Heart left ventricle (tissue), 16 donors: ENCODE results near the gene SLC2A3. TPM values are rescaled to one million over a fixed set of nuclear protein-coding genes. Genes with fewer than 3 reads are reported as not detected.

ENCODE experiments used
- ATAC-seq, 4 donors: fragments of 200-7000 bp; cut with Tn5 transposase; one replicate each; pipeline ENCODE4 v1.9.1; 2020 to 2022; ENCODE audit warnings: moderate library complexity in 4 of 4, mild to moderate bottlenecking in 3 of 4, moderate number of reproducible peaks in 1 of 4
- DNase-seq, 5 donors: peaks; one replicate each; pipeline ENCODE4 v3.0.0-alpha.2; 2020
- H3K27ac ChIP-seq, 12 donors: fragments of 200-600 bp; sonication (generic) in 4 of 12; one replicate each; pipeline versions ENCODE4 v1.5.0 to v1.8.0; 2016 to 2022; ENCODE audit warnings: mild to moderate bottlenecking in 2 of 12
- H3K27me3 ChIP-seq, 9 donors: fragments of 200-600 bp; sonication (generic) in 2 of 9; one replicate each; pipeline versions ENCODE4 v1.5.1 to v1.8.0; 2016 to 2022; ENCODE audit warnings: mild to moderate bottlenecking in 3 of 9
- H3K36me3 ChIP-seq, 9 donors: fragments of 200-600 bp; sonication (generic) in 2 of 9; one replicate each; pipeline versions ENCODE4 v1.5.0 to v1.8.0; 2018 to 2022; ENCODE audit warnings: mild to moderate bottlenecking in 2 of 9
- H3K4me1 ChIP-seq, 12 donors: fragments of 200-600 bp; sonication (generic) in 4 of 12; one replicate each; pipeline versions ENCODE4 v1.5.0 to v1.8.0; 2016 to 2022; ENCODE audit warnings: mild to moderate bottlenecking in 3 of 12
- H3K4me3 ChIP-seq, 12 donors: fragments of 200-600 bp; sonication (generic) in 4 of 12; one replicate each; pipeline versions ENCODE4 v1.5.0 to v1.8.0; 2017 to 2022; ENCODE audit warnings: mild to moderate bottlenecking in 9 of 12, moderate library complexity in 4 of 12
- H3K9me3 ChIP-seq, 12 donors: fragments of 200-600 bp; sonication (generic) in 4 of 12; one replicate each; pipeline versions ENCODE4 v1.5.0 to v1.8.0; 2016 to 2022; ENCODE audit warnings: mild to moderate bottlenecking in 1 of 12
- CTCF ChIP-seq, 12 donors: fragments of 200-600 bp; sonication (generic) in 4 of 12; IDR thresholded peaks; one replicate each; pipeline versions ENCODE4 v1.5.0 to v1.8.0; 2018 to 2022; ENCODE audit warnings: antibody characterized with exemption in 12 of 12, mild to moderate bottlenecking in 5 of 12
- POLR2A ChIP-seq, 2 donors: fragments of 450-650 bp; IDR thresholded peaks; one replicate each; pipeline ENCODE4 v1.6.1; 2017; ENCODE audit warnings: antibody characterized with exemption in 2 of 2, mild to moderate bottlenecking in 2 of 2, moderate library complexity in 2 of 2
- whole genome bisulfite sequencing, 4 donors: extraction: QIAGEN DNeasy Blood & Tissue Kit in 2 of 4; methylation state at CpG; one replicate each; pipeline versions ENCODE4 v1.1.5 to v1.1.7; 2013 to 2018; 5-methylcytosine and 5-hydroxymethylcytosine counted together
- intact Hi-C, 10 donors: fragments of 100-400 bp; cut with DNase I; formaldehyde crosslinking; loops; one replicate each; pipeline versions ENCODE4 v1.11.1 to v1.14.2; 2022
- polyA plus RNA-seq, 2 donors: library from polyadenylated mRNA; stranded (reverse); fragments of 200-250 nt; gene quantifications; one replicate each; pipeline ENCODE4 v1.2.3, GENCODE V29; 2013
- total RNA-seq, 9 donors: library from RNA; depleted of rRNA in 2 of 9; stranded (reverse); fragments of >200 nt in 2 of 9; fragmentation: NEBNext Ultra II Directional in 3 of 9; extraction: Animal tissue kit (Norgen Biotek cat#: 25700) in 3 of 9; gene quantifications; one replicate each; pipeline versions ENCODE4 v1.1.0 to v1.2.4, GENCODE V29; 2016 to 2023
- donor health status: ischemic (EF 13 %, LVEDD 7.1; RV severe dilation, severe dysfunction).
- donor health status: healthy with polysubstance abuse.
- donor health status: DM: no; HTN: yes; CAD: no.
- donor health status: DM: no; HTN: no; CAD: no.
- donor health status: ischemic (EF 25% LVEDD 6.9; RV normal size, moderate dysfunction).
- donor health status: ischemic (EF 25% LVEDD 5.7; RV mildly dilated, moderate dysfunction).
- donor health status: healthy.
- donor health status: DM: yes; HTN: yes; CAD: no.
- donor health status: ischemic (EF 35%, LVEDD 5.7; RV mildly dilated, moderate dysfunction).
- donor health status: nonischemic (EF 11% LVEDD 7.7; RV severe dilation, severe dysfunction).
- donor health status: DM: yes; HTN: yes; CAD: no.
- donor health status: PGD.
- donor health status: ischemic (EF 29% LVEDD 5.4; RV normal size, mild dysfunction).
- donor health status: nonischemic (EF 23%, LVEDD 6.1; RV moderate dilation, normal function).

The SLC2A3 gene
- total and polyA plus RNA-seq, 11 donors: 4.6 to 76.9 (median 8.8) TPM

DNA sequence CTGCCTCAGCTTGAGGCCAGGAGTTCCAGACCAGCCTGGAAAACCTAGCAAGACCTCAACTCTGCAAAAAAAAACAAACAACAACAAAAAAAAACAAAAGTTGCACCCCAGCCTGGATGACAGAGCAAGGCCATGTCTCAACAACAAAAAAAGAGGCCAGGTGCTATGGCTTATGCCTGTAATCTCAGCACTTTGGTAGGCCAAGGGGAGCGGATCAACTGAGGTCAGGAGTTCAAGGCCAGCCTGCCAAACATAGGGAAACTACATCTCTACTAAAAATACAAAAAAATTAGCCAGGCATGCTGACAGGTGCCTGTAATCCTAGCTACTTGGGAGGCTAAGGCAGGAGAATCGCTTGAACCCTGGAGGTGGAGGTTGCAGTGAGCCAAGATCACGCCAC, 56.7 kb downstream of the SLC2A3 start:
- TF ChIP-seq POLR2A (IDR thresholded peaks at IDR 0.05): no peak
- TF ChIP-seq CTCF (IDR thresholded peaks at IDR 0.05): no peak
- Histone ChIP-seq H3K27ac (no peak overlapping the region), H3K36me3 (no peaks in the 10 kb centered on the region), H3K4me3 (no peak overlapping the region), H3K4me1 (peaks cover 0 to under 1% (median 0%) of the 10 kb centered on the region in 12 donors), H3K27me3 (peaks cover 0 to 2% (median 0%) of the 10 kb centered on the region in 9 donors), H3K9me3 (no peaks in the 10 kb centered on the region)
- DNase-seq: no peak
- intact Hi-C loops: no loop called here
- no peak for ATAC-seq
- WGBS, 4 donors: 84 to 93% (median 90%) methylated on average over 3 of the region's 3 CpGs

DNA sequence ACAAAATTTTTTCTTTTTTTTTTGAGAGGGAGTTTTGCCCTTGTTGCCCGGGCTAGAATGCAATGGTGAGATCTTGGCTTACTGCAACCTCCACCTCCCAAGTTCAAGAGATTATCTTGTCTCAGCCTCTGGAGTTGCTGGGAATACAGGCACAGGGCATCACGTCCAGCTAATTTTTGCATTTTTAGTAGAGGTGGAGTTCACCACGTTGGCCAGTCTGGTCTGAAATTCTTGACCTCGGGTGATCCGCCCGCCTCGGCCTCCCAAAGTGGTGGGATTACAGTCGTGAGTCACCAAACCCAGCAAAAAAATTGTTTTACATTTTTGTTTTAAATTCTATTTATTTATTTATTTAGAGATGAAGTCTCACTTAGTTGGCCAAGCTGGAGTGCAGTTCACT, 58.6 kb downstream of the SLC2A3 start:
- H3K27ac ChIP-seq: no peak overlapping the region
- peaks cover 3 to 21% (median 12%) of the 10 kb centered on the region in 9 donors for H3K27me3 ChIP-seq
- TF ChIP-seq POLR2A (IDR thresholded peaks at IDR 0.05): no peak
- WGBS, 4 donors: 77 to 87% (median 82%) methylated on average over 8 of the region's 8 CpGs
- no peak overlapping the region for H3K4me3 ChIP-seq
- no peak for DNase-seq
- H3K9me3 ChIP-seq: no peaks in the 10 kb centered on the region
- H3K4me1 ChIP-seq: peaks cover 0 to 7% (median 0%) of the 10 kb centered on the region in 12 donors
- no peaks in the 10 kb centered on the region for H3K36me3 ChIP-seq
- ATAC-seq: no peak
- intact Hi-C loops: no loop called here

DNA sequence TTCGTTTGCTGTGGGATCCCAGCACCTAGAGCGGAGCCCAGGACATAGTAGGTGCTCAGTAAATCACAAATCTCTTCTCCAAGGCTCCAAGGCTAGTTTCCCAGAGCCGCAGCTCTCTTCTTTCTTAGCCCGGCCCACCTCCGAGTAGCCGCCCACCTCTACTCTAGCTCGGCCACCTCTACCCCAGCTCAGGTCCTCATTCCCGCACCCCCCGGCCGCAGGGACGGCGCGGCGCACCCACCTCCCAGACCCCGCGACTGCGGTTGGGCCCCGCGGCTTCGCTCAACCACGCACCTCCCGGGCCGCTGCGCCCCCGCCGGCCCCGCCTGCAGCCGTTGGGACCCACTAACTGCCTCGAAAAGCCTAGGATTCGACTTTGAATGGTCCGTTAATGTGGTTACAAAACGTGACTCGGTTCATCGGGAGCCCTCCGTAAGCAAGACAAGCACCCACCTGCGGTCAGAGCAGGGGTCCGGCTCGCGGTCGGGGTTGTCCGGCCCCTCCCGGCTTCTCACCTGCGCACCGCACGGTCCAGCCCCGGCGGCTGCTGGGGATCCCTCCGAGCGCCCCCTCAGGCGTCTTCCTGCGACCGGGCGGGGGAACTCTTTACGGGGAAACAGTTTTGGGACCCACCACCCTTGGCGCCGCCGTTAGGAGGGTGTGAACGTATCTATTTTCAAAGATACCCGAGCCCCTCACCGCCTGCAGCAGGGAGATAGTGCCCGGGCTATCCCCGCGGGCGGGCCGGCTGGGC, 63.2 kb downstream of the SLC2A3 start, which contains the start of gene SLC2A14:
SLC2A14 (minus strand) TSS at position 350 of the 754 bp plus-strand sequence. CDS start 3,035 bp downstream, outside the sequence.
- WGBS, 4 donors: 9 to 16% (median 13%) methylated on average over 41 to 65 of the region's 65 CpGs
- DNase-seq: no peak
- Histone ChIP-seq H3K9me3 (no peaks in the 10 kb centered on the region), H3K4me3 (peak within 1 kb of the TSS in 5 of 12 donors; percentile 24 to 33 (median 26)), H3K36me3 (no peaks in the 10 kb centered on the region), H3K27ac (no peak within 1 kb of the TSS), H3K27me3 (peaks cover 6 to 47% (median 23%) of the 10 kb centered on the region in 9 donors), H3K4me1 (peaks cover 0 to 7% (median 0%) of the 10 kb centered on the region in 12 donors)
- intact Hi-C loops: no loop called here
- no peak for ATAC-seq
- TF ChIP-seq CTCF (IDR thresholded peaks at IDR 0.05): no peak
- TF ChIP-seq POLR2A (IDR thresholded peaks at IDR 0.05): no peak

- Histone ChIP-seq H3K9me3 (no peaks in the 10 kb centered on the region), H3K36me3 (no peaks in the 10 kb centered on the region), H3K4me1 (peaks cover 0 to 7% (median 0%) of the 10 kb centered on the region in 12 donors), H3K4me3 (no peak overlapping the region), H3K27ac (no peak overlapping the region), H3K27me3 (peaks cover 6 to 47% (median 23%) of the 10 kb centered on the region in 9 donors)
- WGBS, 4 donors: 46 to 55% (median 51%) methylated on average over 3 of the region's 3 CpGs
- intact Hi-C loops: no loop called here
- TF ChIP-seq CTCF (IDR thresholded peaks at IDR 0.05): no peak
- no peak for TF ChIP-seq POLR2A (IDR thresholded peaks at IDR 0.05)
- DNase-seq: no peak
- no peak for ATAC-seq
These were observed 65.7 kb downstream of the SLC2A3 start for GRCh38 chr12:7870335-7870734.

Other genes with a start within 250 kb of the SLC2A3 start
- not detected for gene GDF3, start 240.4 kb downstream of the SLC2A3 start, total RNA-seq
- under 1 TPM in 1 of 2 donors, not detected in 1; 0.30 TPM for gene GDF3, start 240.4 kb downstream of the SLC2A3 start, polyA plus RNA-seq
- not detected for gene DPPA3, start 224.8 kb downstream of the SLC2A3 start, total RNA-seq
- not detected for gene DPPA3, start 224.8 kb downstream of the SLC2A3 start, polyA plus RNA-seq
- gene CLEC4C, start 188.8 kb downstream of the SLC2A3 start, total RNA-seq: not detected
- gene CLEC4C, start 188.8 kb downstream of the SLC2A3 start, polyA plus RNA-seq: not detected
- gene NANOGNB, start 171.0 kb downstream of the SLC2A3 start, total RNA-seq: not detected
- not detected for gene NANOGNB, start 171.0 kb downstream of the SLC2A3 start, polyA plus RNA-seq
- gene NANOG, start 146.8 kb downstream of the SLC2A3 start, total RNA-seq: under 1 TPM in 2 of 9 donors, not detected in 7; 0.18 to 0.33 TPM
- gene NANOG, start 146.8 kb downstream of the SLC2A3 start, polyA plus RNA-seq: not detected
- gene SLC2A14, start 63.3 kb downstream of the SLC2A3 start, total RNA-seq: 1 to 10 TPM in 1 of 9 donors, under 1 TPM in 2, not detected in 6; 0.35 to 1.0 (median 0.56) TPM
- gene SLC2A14, start 63.3 kb downstream of the SLC2A3 start, polyA plus RNA-seq: not detected
- 10 to 100 TPM; 22.7 to 34.7 (median 24.9) TPM for gene FOXJ2, start 96.5 kb upstream of the SLC2A3 start, total RNA-seq
- gene FOXJ2, start 96.5 kb upstream of the SLC2A3 start, polyA plus RNA-seq: 10 to 100 TPM in 1 of 2 donors, 1 to 10 TPM in 1; 9.4 to 20.3 TPM
- 10 to 100 TPM in 2 of 9 donors, 1 to 10 TPM in 7; 1.8 to 49.3 (median 3.7) TPM for gene C3AR1, start 130.2 kb upstream of the SLC2A3 start, total RNA-seq
- 1 to 10 TPM; 1.4 to 4.1 TPM for gene C3AR1, start 130.2 kb upstream of the SLC2A3 start, polyA plus RNA-seq
- gene NECAP1, start 146.1 kb upstream of the SLC2A3 start, total RNA-seq: 10 to 100 TPM; 15.2 to 39.9 (median 19.2) TPM
- gene NECAP1, start 146.1 kb upstream of the SLC2A3 start, polyA plus RNA-seq: 10 to 100 TPM in 1 of 2 donors, 1 to 10 TPM in 1; 9.6 to 20.1 TPM
- 1 to 10 TPM in 2 of 9 donors, under 1 TPM in 3, not detected in 4; 0.37 to 7.5 (median 0.62) TPM for gene CLEC4A, start 187.4 kb upstream of the SLC2A3 start, total RNA-seq
- gene CLEC4A, start 187.4 kb upstream of the SLC2A3 start, polyA plus RNA-seq: under 1 TPM; 0.47 to 0.57 TPM
- gene ZNF705A, start 220.8 kb upstream of the SLC2A3 start, total RNA-seq: under 1 TPM in 1 of 9 donors, not detected in 8; 0.23 TPM
- not detected for gene ZNF705A, start 220.8 kb upstream of the SLC2A3 start, polyA plus RNA-seq